ENCODE data around the gene MTCH1. TPM values are rescaled to one million over a fixed set of nuclear protein-coding genes. Genes with fewer than 3 reads are reported as not detected.

The MTCH1 gene
- total and polyA plus RNA-seq, 10 of the 15 experiments (the other 5 are each of a cell fraction or from before 2014, with no cell fraction given): 7.2 to 128 (median 85.2) TPM

Other genes with a start within 250 kb of the MTCH1 start
- 22.3 and 30.3 TPM in 2 replicates for gene CPNE5, start 146.8 kb downstream of the MTCH1 start, total RNA-seq (2014; rRNA removed)
- gene CPNE5, start 146.8 kb downstream of the MTCH1 start, total RNA-seq (2014; rRNA removed; fragmentation: Illumina TruSeq; extraction: Trizol): 19.2 and 21.9 TPM in 2 replicates
- gene CPNE5, start 146.8 kb downstream of the MTCH1 start, total RNA-seq (2021): 38.4 and 39.1 TPM in 2 replicates
- 6.0 and 14.4 TPM in 2 replicates for gene CPNE5, start 146.8 kb downstream of the MTCH1 start, polyA plus RNA-seq (2011; rRNA removed)
- gene CPNE5, start 146.8 kb downstream of the MTCH1 start, polyA plus RNA-seq (2014; fragmentation: Illumina TruSeq; extraction: Trizol): 25.3 and 34.2 TPM in 2 replicates
- 1 to 10 TPM; 2.4 to 3.1 TPM for gene CPNE5, start 146.8 kb downstream of the MTCH1 start, polyA plus RNA-seq (2014; fragmentation: Nextera tagmentation; extraction: Ambion mirVana)
- gene CPNE5, start 146.8 kb downstream of the MTCH1 start, polyA plus RNA-seq (2014; rRNA removed): 32.3 and 39.9 TPM in 2 replicates
- gene CPNE5, start 146.8 kb downstream of the MTCH1 start, polyA plus RNA-seq (2016; fragmentation: Nextera tagmentation; extraction: Ambion mirVana): 10 to 100 TPM; 10.3 to 11.7 TPM
- gene PPIL1, start 111.4 kb downstream of the MTCH1 start, total RNA-seq (2014; rRNA removed): 50.2 and 54.0 TPM in 2 replicates
- 62.7 and 66.7 TPM in 2 replicates for gene PPIL1, start 111.4 kb downstream of the MTCH1 start, total RNA-seq (2014; rRNA removed; fragmentation: Illumina TruSeq; extraction: Trizol)
- 39.5 and 40.8 TPM in 2 replicates for gene PPIL1, start 111.4 kb downstream of the MTCH1 start, total RNA-seq (2021)
- gene PPIL1, start 111.4 kb downstream of the MTCH1 start, polyA plus RNA-seq (2011; rRNA removed): 54.8 and 56.8 TPM in 2 replicates
- 75.5 and 98.4 TPM in 2 replicates for gene PPIL1, start 111.4 kb downstream of the MTCH1 start, polyA plus RNA-seq (2014; fragmentation: Illumina TruSeq; extraction: Trizol)
- 10 to 100 TPM; 74.4 to 95.8 TPM for gene PPIL1, start 111.4 kb downstream of the MTCH1 start, polyA plus RNA-seq (2014; fragmentation: Nextera tagmentation; extraction: Ambion mirVana)
- gene PPIL1, start 111.4 kb downstream of the MTCH1 start, polyA plus RNA-seq (2014; rRNA removed): 42.6 and 42.8 TPM in 2 replicates
- gene PPIL1, start 111.4 kb downstream of the MTCH1 start, polyA plus RNA-seq (2016; fragmentation: Nextera tagmentation; extraction: Ambion mirVana): 10 to 100 TPM; 81.8 to 86.7 TPM
- gene C6orf89, start 100.2 kb downstream of the MTCH1 start, total RNA-seq (2014; rRNA removed): 30.2 and 33.8 TPM in 2 replicates
- gene C6orf89, start 100.2 kb downstream of the MTCH1 start, total RNA-seq (2014; rRNA removed; fragmentation: Illumina TruSeq; extraction: Trizol): 27.1 and 28.4 TPM in 2 replicates
- 36.0 and 37.5 TPM in 2 replicates for gene C6orf89, start 100.2 kb downstream of the MTCH1 start, total RNA-seq (2021)
- gene C6orf89, start 100.2 kb downstream of the MTCH1 start, polyA plus RNA-seq (2011; rRNA removed): 16.8 and 22.1 TPM in 2 replicates
- gene C6orf89, start 100.2 kb downstream of the MTCH1 start, polyA plus RNA-seq (2014; fragmentation: Illumina TruSeq; extraction: Trizol): 42.7 and 45.8 TPM in 2 replicates
- 10 to 100 TPM; 10.8 to 11.4 TPM for gene C6orf89, start 100.2 kb downstream of the MTCH1 start, polyA plus RNA-seq (2014; fragmentation: Nextera tagmentation; extraction: Ambion mirVana)
- 23.6 and 24.9 TPM in 2 replicates for gene C6orf89, start 100.2 kb downstream of the MTCH1 start, polyA plus RNA-seq (2014; rRNA removed)
- gene C6orf89, start 100.2 kb downstream of the MTCH1 start, polyA plus RNA-seq (2016; fragmentation: Nextera tagmentation; extraction: Ambion mirVana): 10 to 100 TPM; 30.2 to 33.3 TPM
- not detected in 2 replicates for gene PI16, start 31.5 kb downstream of the MTCH1 start, total RNA-seq (2014; rRNA removed)
- gene PI16, start 31.5 kb downstream of the MTCH1 start, total RNA-seq (2014; rRNA removed; fragmentation: Illumina TruSeq; extraction: Trizol): not detected in 2 replicates
- gene PI16, start 31.5 kb downstream of the MTCH1 start, total RNA-seq (2021): not detected in 2 replicates
- gene PI16, start 31.5 kb downstream of the MTCH1 start, polyA plus RNA-seq (2011; rRNA removed): not detected in 2 replicates
- gene PI16, start 31.5 kb downstream of the MTCH1 start, polyA plus RNA-seq (2014; fragmentation: Illumina TruSeq; extraction: Trizol): not detected in 2 replicates
- gene PI16, start 31.5 kb downstream of the MTCH1 start, polyA plus RNA-seq (2014; fragmentation: Nextera tagmentation; extraction: Ambion mirVana): under 1 TPM in 1 of 2 experiments, not detected in 1; 0.08 TPM
- not detected in 2 replicates for gene PI16, start 31.5 kb downstream of the MTCH1 start, polyA plus RNA-seq (2014; rRNA removed)
- under 1 TPM in 1 of 2 experiments, not detected in 1; 0.12 TPM for gene PI16, start 31.5 kb downstream of the MTCH1 start, polyA plus RNA-seq (2016; fragmentation: Nextera tagmentation; extraction: Ambion mirVana)
- 52.9 and 55.5 TPM in 2 replicates for gene FGD2, start 19.5 kb upstream of the MTCH1 start, total RNA-seq (2014; rRNA removed)
- gene FGD2, start 19.5 kb upstream of the MTCH1 start, total RNA-seq (2014; rRNA removed; fragmentation: Illumina TruSeq; extraction: Trizol): 35.4 and 36.0 TPM in 2 replicates
- gene FGD2, start 19.5 kb upstream of the MTCH1 start, total RNA-seq (2021): 63.6 and 70.4 TPM in 2 replicates
- 21.7 and 36.4 TPM in 2 replicates for gene FGD2, start 19.5 kb upstream of the MTCH1 start, polyA plus RNA-seq (2011; rRNA removed)
- gene FGD2, start 19.5 kb upstream of the MTCH1 start, polyA plus RNA-seq (2014; fragmentation: Illumina TruSeq; extraction: Trizol): 21.8 and 30.3 TPM in 2 replicates
- 10 to 100 TPM in 1 of 2 experiments, 1 to 10 TPM in 1; 5.2 to 11.3 TPM for gene FGD2, start 19.5 kb upstream of the MTCH1 start, polyA plus RNA-seq (2014; fragmentation: Nextera tagmentation; extraction: Ambion mirVana)
- 83.2 and 88.1 TPM in 2 replicates for gene FGD2, start 19.5 kb upstream of the MTCH1 start, polyA plus RNA-seq (2014; rRNA removed)
- 10 to 100 TPM; 23.1 to 25.3 TPM for gene FGD2, start 19.5 kb upstream of the MTCH1 start, polyA plus RNA-seq (2016; fragmentation: Nextera tagmentation; extraction: Ambion mirVana)
- gene PIM1, start 184.0 kb upstream of the MTCH1 start, total RNA-seq (2014; rRNA removed): 10.6 and 12.5 TPM in 2 replicates
- gene PIM1, start 184.0 kb upstream of the MTCH1 start, total RNA-seq (2014; rRNA removed; fragmentation: Illumina TruSeq; extraction: Trizol): 9.9 and 10.5 TPM in 2 replicates
- 20.6 and 22.0 TPM in 2 replicates for gene PIM1, start 184.0 kb upstream of the MTCH1 start, total RNA-seq (2021)
- gene PIM1, start 184.0 kb upstream of the MTCH1 start, polyA plus RNA-seq (2011; rRNA removed): 6.4 and 10.4 TPM in 2 replicates
- 29.0 and 33.9 TPM in 2 replicates for gene PIM1, start 184.0 kb upstream of the MTCH1 start, polyA plus RNA-seq (2014; fragmentation: Illumina TruSeq; extraction: Trizol)
- gene PIM1, start 184.0 kb upstream of the MTCH1 start, polyA plus RNA-seq (2014; fragmentation: Nextera tagmentation; extraction: Ambion mirVana): 1 to 10 TPM in 1 of 2 experiments, under 1 TPM in 1; 0.66 to 3.0 TPM
- gene PIM1, start 184.0 kb upstream of the MTCH1 start, polyA plus RNA-seq (2014; rRNA removed): 11.1 and 11.6 TPM in 2 replicates
- gene PIM1, start 184.0 kb upstream of the MTCH1 start, polyA plus RNA-seq (2016; fragmentation: Nextera tagmentation; extraction: Ambion mirVana): 1 to 10 TPM; 7.0 to 8.1 TPM